ENCODE results near the gene SMARCC1.

SMARCC1 gene

GRCh38 chr3:47772047-47772446 lies 9.6 kb downstream of the SMARCC1 start:
- H3K4me3 ChIP-seq (ENCODE audit: insufficient read depth, low read length, poor library complexity, severe bottlenecking), result no peak overlapping the region
- H3K9me3 ChIP-seq (ENCODE audit: insufficient read depth, low read length), result no peaks in the 10 kb centered on the region
- H3K79me2 ChIP-seq (ENCODE audit: insufficient read depth, low read length), result peaks cover 93% of the 10 kb centered on the region
- no peaks in the 10 kb centered on the region for H3K9me2 ChIP-seq (replicated peaks; ENCODE audit: insufficient read depth, low read length)
- H3K4me2 ChIP-seq (ENCODE audit: low read depth, low read length, poor library complexity, severe bottlenecking), result no peak overlapping the region
- H3K9ac ChIP-seq (ENCODE audit: low read length), result no peak overlapping the region
- no peak overlapping the region for H2AFZ ChIP-seq (ENCODE audit: low read depth, low read length, severe bottlenecking)
- H3K27ac ChIP-seq (ENCODE audit: low read depth, low read length), result no peak overlapping the region
- peaks cover 34% of the 10 kb centered on the region for H4K20me1 ChIP-seq (ENCODE audit: low read depth, low read length)
- TF ChIP-seq CTCF (IDR thresholded peaks at IDR 0.05; ENCODE audit: insufficient read depth, low read length, poor library complexity, severe bottlenecking), result no peak
- TF ChIP-seq EZH2phosphoT487 (conservative IDR thresholded peaks at IDR 0.05; ENCODE audit: low read length), result no peak
- no peaks in the 10 kb centered on the region for H3K27me3 ChIP-seq (ENCODE audit: low read length)
- H3F3A ChIP-seq (ENCODE audit: insufficient read depth), result peaks cover 7% of the 10 kb centered on the region
- H3K36me3 ChIP-seq (ENCODE audit: low read length), result peaks cover 18% of the 10 kb centered on the region

GRCh38 chr3:47766186-47766585 lies 15.5 kb downstream of the SMARCC1 start:
- no peak for TF ChIP-seq CTCF (IDR thresholded peaks at IDR 0.05; ENCODE audit: insufficient read depth, low read length, poor library complexity, severe bottlenecking)
- TF ChIP-seq EZH2phosphoT487 (conservative IDR thresholded peaks at IDR 0.05; ENCODE audit: low read length), result no peak
- H3K9me2 ChIP-seq (replicated peaks; ENCODE audit: insufficient read depth, low read length), result no peaks in the 10 kb centered on the region
- H3F3A ChIP-seq (ENCODE audit: insufficient read depth), result peaks cover 3% of the 10 kb centered on the region
- H3K4me2 ChIP-seq (ENCODE audit: low read depth, low read length, poor library complexity, severe bottlenecking), result no peak overlapping the region
- H3K9ac ChIP-seq (ENCODE audit: low read length), result no peak overlapping the region
- no peak overlapping the region for H3K4me3 ChIP-seq (ENCODE audit: insufficient read depth, low read length, poor library complexity, severe bottlenecking)
- peaks cover 12% of the 10 kb centered on the region; the same call in 1 of the 2 replicates for H3K36me3 ChIP-seq (ENCODE audit: low read length)
- H3K27ac ChIP-seq (ENCODE audit: low read depth, low read length), result no peak overlapping the region
- no peak overlapping the region for H2AFZ ChIP-seq (ENCODE audit: low read depth, low read length, severe bottlenecking)
- no peaks in the 10 kb centered on the region for H3K27me3 ChIP-seq (ENCODE audit: low read length)
- H4K20me1 ChIP-seq (ENCODE audit: low read depth, low read length), result peaks cover 8% of the 10 kb centered on the region; the same call in 1 of the 2 replicates
- H3K79me2 ChIP-seq (ENCODE audit: insufficient read depth, low read length), result peaks cover 87% of the 10 kb centered on the region
- no peaks in the 10 kb centered on the region for H3K9me3 ChIP-seq (ENCODE audit: insufficient read depth, low read length)

- no peak overlapping the region for H2AFZ ChIP-seq (ENCODE audit: low read depth, low read length, severe bottlenecking)
- H4K20me1 ChIP-seq (ENCODE audit: low read depth, low read length), result 0 out of 2 replicates have a peak, but pooled peaks cover 5% of the 10 kb centered on the region
- H3K4me2 ChIP-seq (ENCODE audit: low read depth, low read length, poor library complexity, severe bottlenecking), result no peak overlapping the region
- H3K9ac ChIP-seq (ENCODE audit: low read length), result no peak overlapping the region
- TF ChIP-seq CTCF (IDR thresholded peaks at IDR 0.05; ENCODE audit: insufficient read depth, low read length, poor library complexity, severe bottlenecking) (no peak), EZH2phosphoT487 (conservative IDR thresholded peaks at IDR 0.05; ENCODE audit: low read length) (no peak)
- H3K27me3 ChIP-seq (ENCODE audit: low read length), result no peaks in the 10 kb centered on the region
- H3K27ac ChIP-seq (ENCODE audit: low read depth, low read length), result no peak overlapping the region
- peaks cover 2% of the 10 kb centered on the region; the same call in 1 of the 2 replicates for H3K36me3 ChIP-seq (ENCODE audit: low read length)
- H3K9me2 ChIP-seq (replicated peaks; ENCODE audit: insufficient read depth, low read length), result no peaks in the 10 kb centered on the region
- H3K4me3 ChIP-seq (ENCODE audit: insufficient read depth, low read length, poor library complexity, severe bottlenecking), result no peak overlapping the region
- no peaks in the 10 kb centered on the region for H3F3A ChIP-seq (ENCODE audit: insufficient read depth)
- H3K79me2 ChIP-seq (ENCODE audit: insufficient read depth, low read length), result peaks cover 87% of the 10 kb centered on the region
- no peaks in the 10 kb centered on the region for H3K9me3 ChIP-seq (ENCODE audit: insufficient read depth, low read length)
These were observed 19.5 kb downstream of the SMARCC1 start for GRCh38 chr3:47762233-47762632.
